Measurements from ENCODE around the gene FASTK.

The FASTK gene

GRCh38 chr7:151117565-151117964 lies 37.0 kb upstream of the FASTK start:
- no peak for DNase-seq

- DNase-seq = no peak
Measured at GRCh38 chr7:151116603-151117440, 36.2 kb upstream of the FASTK start.

GRCh38 chr7:151115836-151116418 lies 35.3 kb upstream of the FASTK start:
- DNase-seq = no peak

- DNase-seq = no peak
Measured at GRCh38 chr7:151115121-151115835, 34.7 kb upstream of the FASTK start.

- no peak for DNase-seq
Measured at GRCh38 chr7:151114151-151115090, 33.8 kb upstream of the FASTK start.

DNA sequence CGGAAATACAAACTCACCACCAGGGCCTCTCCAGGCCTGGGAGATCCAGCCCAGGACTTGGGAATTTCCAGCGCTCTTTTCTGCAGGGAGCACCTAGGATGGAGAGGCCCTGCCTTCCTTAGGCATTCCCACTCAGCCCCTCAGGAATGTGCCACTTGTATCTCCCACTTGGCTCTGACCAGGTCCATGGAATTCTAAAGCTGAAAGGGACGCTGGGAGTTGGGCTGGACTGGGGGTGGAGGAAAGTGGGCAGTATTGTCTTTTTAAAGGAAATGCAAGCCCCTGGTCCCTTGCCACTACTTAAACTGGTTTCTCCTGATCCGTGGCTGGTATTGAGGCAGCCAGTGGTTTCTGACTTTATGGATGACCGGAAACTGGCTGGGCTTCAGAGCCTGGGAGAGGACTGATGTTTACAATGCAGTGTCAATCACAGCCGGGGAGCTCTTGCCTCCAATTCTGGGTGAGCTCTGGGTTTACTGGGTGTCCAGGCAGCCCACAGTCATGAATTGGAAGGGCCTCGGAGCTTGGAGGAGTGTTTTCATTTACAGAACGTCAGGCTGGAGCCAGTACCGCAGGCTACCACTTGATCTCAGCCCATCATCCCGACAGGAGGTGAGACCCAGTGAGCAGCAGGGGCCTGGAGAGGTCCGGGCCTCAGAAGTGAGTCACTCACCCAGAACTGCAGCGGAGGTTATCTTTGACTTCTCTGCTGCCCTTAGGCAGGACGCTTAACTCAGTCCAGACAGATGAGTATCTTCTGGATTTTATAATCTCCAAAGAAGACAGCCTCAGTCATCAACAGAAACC lies 32.9 kb upstream of the FASTK start:
- no peak for DNase-seq

- peak; percentile 55 for DNase-seq
Measured at GRCh38 chr7:151110941-151111645, 30.5 kb upstream of the FASTK start.

GRCh38 chr7:151110236-151110940 lies 29.8 kb upstream of the FASTK start:
- no peak for DNase-seq

GRCh38 chr7:151109094-151110048 lies 28.8 kb upstream of the FASTK start:
- no peak for DNase-seq

DNA sequence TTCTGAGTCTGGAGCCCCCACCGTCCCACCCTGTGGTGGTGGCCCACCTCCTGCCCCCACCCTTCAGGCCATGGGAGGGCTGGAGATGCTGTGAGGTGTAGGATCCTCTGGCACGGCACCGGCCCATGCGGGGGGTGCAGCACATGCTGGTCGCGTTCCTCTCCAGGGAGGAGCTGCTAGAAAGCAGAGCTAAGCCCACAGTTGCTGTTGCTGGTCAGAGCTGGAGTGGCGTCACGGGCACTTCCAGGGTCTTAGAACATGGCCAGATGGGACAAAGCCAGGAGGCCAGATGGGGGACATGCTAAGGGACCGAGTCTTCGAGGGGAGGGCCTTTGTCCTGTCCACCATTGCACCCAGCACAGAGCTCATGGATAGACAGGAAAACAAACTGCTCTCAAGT lies 27.3 kb upstream of the FASTK start:
- DNase-seq = no peak

GRCh38 chr7:151104411-151105235 lies 24.0 kb upstream of the FASTK start:
- DNase-seq = no peak

DNA sequence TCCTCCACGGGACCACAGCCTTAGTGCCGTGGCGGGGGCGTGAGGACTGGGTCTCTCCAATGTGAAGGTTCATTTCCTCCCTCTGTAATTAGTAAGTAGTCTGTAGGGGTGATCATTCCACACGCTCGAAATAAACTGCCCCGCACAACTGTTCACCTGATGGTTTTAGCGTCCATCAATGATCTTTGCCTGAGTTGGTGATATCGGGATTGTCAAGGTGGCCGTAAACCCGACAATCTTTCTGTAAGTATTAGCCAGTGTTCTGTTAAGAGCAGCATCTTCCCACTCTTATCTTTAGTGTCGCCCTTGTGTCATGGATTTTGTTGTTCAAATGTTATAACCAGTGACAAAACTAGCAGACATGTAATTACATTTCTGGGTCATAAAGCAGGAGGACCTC lies 23.4 kb upstream of the FASTK start:
- no peak for DNase-seq

GRCh38 chr7:151102991-151103390 lies 22.4 kb upstream of the FASTK start:
- DNase-seq = no peak

DNA sequence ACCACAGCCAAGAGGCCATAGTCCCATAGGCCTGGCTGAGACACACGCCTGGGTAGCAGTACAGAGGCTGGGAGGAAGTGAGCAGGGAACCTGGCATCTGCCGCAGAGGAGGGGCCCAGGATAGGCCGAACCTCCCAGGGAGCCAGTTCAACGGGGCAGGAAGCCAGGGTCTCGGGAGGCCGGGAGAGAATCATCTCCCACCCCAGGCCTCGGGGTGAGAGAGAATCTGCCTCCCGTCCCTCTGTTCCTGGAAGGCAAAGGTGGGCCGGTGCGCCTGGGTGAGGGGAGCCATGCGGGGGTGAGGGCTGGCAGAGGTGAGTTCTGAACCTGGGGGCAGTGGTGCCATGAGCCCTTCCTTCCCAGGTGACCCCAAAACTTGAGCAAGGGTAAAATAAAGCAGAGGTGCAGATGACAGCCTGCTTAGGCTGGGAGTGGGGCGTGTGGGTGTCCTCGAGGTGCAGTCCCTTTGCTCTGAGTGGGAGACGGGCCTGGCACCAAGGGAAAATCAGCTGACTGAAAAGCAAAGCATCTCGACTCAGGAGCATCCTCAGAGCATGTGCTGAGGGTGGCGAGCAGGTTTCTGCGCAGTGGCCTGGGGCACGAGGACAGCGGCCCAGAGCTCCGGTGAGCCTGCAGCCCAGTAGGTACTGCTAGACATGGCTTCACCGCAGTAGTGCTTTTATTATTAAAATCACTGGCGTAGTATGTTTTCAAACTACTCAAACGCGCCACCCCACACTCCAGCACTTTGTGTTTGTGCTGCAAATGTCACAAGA lies 21.2 kb upstream of the FASTK start:
- no peak for DNase-seq

DNA sequence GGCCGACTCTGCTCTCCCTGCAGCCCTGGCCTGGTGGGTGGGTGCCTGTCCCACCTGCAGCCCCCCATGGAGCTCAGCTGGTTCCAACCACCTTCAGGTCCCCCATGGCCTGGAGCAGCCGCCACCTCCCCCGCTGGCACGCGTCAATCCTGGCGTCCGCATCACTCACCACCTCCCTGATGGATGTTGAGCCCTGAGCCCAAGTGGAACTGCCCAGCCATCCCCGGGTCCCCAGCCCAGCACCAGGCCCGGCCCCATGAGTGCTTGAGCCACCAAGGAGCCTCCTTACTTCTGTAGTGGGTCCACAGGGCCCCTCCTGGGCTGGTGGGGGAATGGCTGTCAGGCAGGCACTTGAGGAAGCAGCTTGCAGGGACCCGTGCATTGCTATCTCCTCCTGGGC lies 20.3 kb upstream of the FASTK start:
- no peak for DNase-seq

GRCh38 chr7:151099486-151100211 lies 19.0 kb upstream of the FASTK start:
- DNase-seq = no peak

All from effector CD8-positive, alpha-beta T cell (primary cell).